Trophoblast cell (in vitro differentiated cells and primary cell): ENCODE data around the gene TMEM119.

Experiments used
- DNase-seq, 2 donors: peaks; one replicate each; pipeline ENCODE4 v3.0.0-alpha.2; 2016
- H2AFZ ChIP-seq: 2 replicates; pipeline ENCODE4 v1.6.1; 2013; ENCODE audit warnings: low read length, moderate library complexity, mild to moderate bottlenecking; ENCODE audit not compliant: insufficient read depth, poor library complexity
- H2AK5ac ChIP-seq: 2 replicates; pipeline ENCODE4 v1.6.1; 2013; ENCODE audit warnings: mild to moderate bottlenecking, low read length
- H2BK120ac ChIP-seq: 2 replicates; pipeline ENCODE4 v1.6.1; 2013; ENCODE audit warnings: low read length, mild to moderate bottlenecking, moderate library complexity; ENCODE audit not compliant: insufficient read depth, poor library complexity
- H2BK12ac ChIP-seq: 2 replicates; pipeline ENCODE4 v1.6.1; 2013; ENCODE audit warnings: mild to moderate bottlenecking, low read length, moderate library complexity
- H2BK5ac ChIP-seq: 2 replicates; pipeline ENCODE4 v1.6.1; 2013; ENCODE audit warnings: low read length, low read depth, moderate library complexity, mild to moderate bottlenecking; ENCODE audit not compliant: poor library complexity
- H3K14ac ChIP-seq: 2 replicates; pipeline ENCODE4 v1.6.1; 2013; ENCODE audit warnings: mild to moderate bottlenecking, low read length
- H3K18ac ChIP-seq: 2 replicates; pipeline ENCODE4 v1.6.1; 2013; ENCODE audit warnings: mild to moderate bottlenecking, low read length
- H3K23ac ChIP-seq: 2 replicates; pipeline ENCODE4 v1.6.1; 2013; ENCODE audit warnings: low read length
- H3K27ac ChIP-seq: 2 replicates; pipeline ENCODE4 v1.5.1; 2013; ENCODE audit warnings: low read depth, mild to moderate bottlenecking, inconsistent platforms, low read length, moderate library complexity
- H3K27me3 ChIP-seq: 2 replicates; pipeline ENCODE4 v1.6.1; 2013; ENCODE audit warnings: inconsistent platforms, mild to moderate bottlenecking, low read length, moderate library complexity; ENCODE audit not compliant: insufficient read depth
- H3K36me3 ChIP-seq, 2 experiments: 1 replicate in 1 of 2; 2 replicates in 1 of 2; pipeline ENCODE4 v1.6.1; 2013; ENCODE audit warnings: low read length in 2 of 2, mild to moderate bottlenecking in 2 of 2, moderate library complexity in 1 of 2; ENCODE audit not compliant: insufficient read depth in 2 of 2, control insufficient read depth in 1 of 2
- H3K4ac ChIP-seq: 2 replicates; pipeline ENCODE4 v1.6.1; 2013; ENCODE audit warnings: low read depth, mild to moderate bottlenecking, low read length, moderate library complexity
- H3K4me1 ChIP-seq, 2 experiments: 1 replicate in 1 of 2; 2 replicates in 1 of 2; pipeline ENCODE4 v1.6.1; 2013; ENCODE audit warnings: low read length in 2 of 2, mild to moderate bottlenecking in 2 of 2, moderate library complexity in 1 of 2; ENCODE audit not compliant: insufficient read depth in 2 of 2, control insufficient read depth in 1 of 2
- H3K4me2 ChIP-seq: 2 replicates; pipeline ENCODE4 v1.6.1; 2013; ENCODE audit warnings: inconsistent platforms, mild to moderate bottlenecking, low read length, moderate library complexity
- H3K4me3 ChIP-seq: 2 replicates; pipeline ENCODE4 v1.5.1; 2013; ENCODE audit warnings: mild to moderate bottlenecking, low read depth, low read length, inconsistent platforms
- H3K79me1 ChIP-seq: one replicate; pipeline ENCODE4 v1.6.1; 2013; ENCODE audit warnings: low read length
- H3K79me2 ChIP-seq: 2 replicates; pipeline ENCODE4 v1.6.1; 2013; ENCODE audit warnings: low read length, mild to moderate bottlenecking; ENCODE audit not compliant: control insufficient read depth, insufficient read depth, poor library complexity
- H3K9ac ChIP-seq: 2 replicates; pipeline ENCODE4 v1.6.1; 2013; ENCODE audit warnings: mild to moderate bottlenecking, low read length
- H3K9me3 ChIP-seq: 2 replicates; pipeline ENCODE4 v1.6.1; 2013; ENCODE audit warnings: low read depth, mild to moderate bottlenecking, control low read depth, inconsistent platforms, low read length; ENCODE audit not compliant: insufficient read depth
- H4K12ac ChIP-seq: 2 replicates; pipeline ENCODE4 v1.6.1; 2013; ENCODE audit warnings: low read depth, mild to moderate bottlenecking, low read length, moderate library complexity
- H4K8ac ChIP-seq: 2 replicates; pipeline ENCODE4 v1.6.1; 2013; ENCODE audit warnings: low read depth, mild to moderate bottlenecking, low read length, moderate library complexity
- H4K91ac ChIP-seq: one replicate; pipeline ENCODE4 v1.6.1; 2013; ENCODE audit warnings: low read depth, mild to moderate bottlenecking, low read length, moderate library complexity
- WGBS: extraction: QIAGEN DNeasy Blood & Tissue Kit; methylation state at CpG from one replicate; pipeline ENCODE4 v1.1.7; 2013; ENCODE audit warnings: missing lambda C conversion rate; ENCODE audit not compliant: insufficient read length, insufficient coverage; ENCODE audit errors: extremely low coverage; 5-methylcytosine and 5-hydroxymethylcytosine counted together

TMEM119 gene

DNA sequence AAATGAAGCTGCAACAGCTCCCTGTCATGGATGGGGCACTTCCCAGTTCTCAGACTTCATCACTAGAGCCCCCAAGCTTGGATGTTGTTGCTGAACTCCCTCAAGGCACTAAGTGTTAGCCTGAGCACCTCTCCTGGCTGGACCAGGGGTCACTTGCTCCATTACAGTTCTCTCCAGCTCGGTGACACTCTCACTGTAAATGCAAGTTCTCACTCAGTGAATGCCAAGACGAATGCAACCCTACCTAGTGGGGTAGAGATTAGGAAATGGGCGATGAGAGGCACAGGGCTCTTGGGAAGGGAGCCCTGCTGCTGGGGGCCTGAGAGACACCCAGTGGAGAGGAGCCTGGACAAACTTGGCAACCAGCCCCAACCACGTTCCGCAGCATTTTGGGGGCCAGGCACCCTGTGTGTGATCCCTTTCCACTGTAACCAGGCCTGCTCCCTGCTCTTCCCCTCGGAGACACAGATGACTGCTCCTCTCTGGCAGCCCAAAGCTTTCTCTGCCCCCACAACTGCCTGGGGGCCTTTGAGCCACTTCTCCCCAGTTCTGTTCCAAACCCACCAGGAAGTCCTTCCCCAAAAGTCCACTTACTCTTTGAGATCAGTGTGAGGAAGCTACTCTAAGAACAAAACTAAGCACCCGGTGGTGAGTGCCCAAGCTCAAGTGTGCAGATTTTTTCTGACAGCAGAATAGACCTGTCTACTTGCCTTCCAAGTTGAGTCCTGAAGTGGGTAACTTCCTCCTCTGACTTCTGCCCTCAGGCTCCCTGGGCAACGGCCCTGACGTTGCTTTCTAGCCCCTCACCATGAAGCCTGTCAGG, 43.8 kb upstream of the TMEM119 start:
- Histone ChIP-seq H4K91ac (no peak overlapping the region), H3K27ac (peak overlapping the region; percentile 11), H3K36me3 (peaks cover 16 to 27% of the 10 kb centered on the region in 2 experiments), H2BK5ac (no peak overlapping the region), H4K8ac (no peak overlapping the region), H3K27me3 (no peaks in the 10 kb centered on the region), H3K4ac (no peak overlapping the region), H4K12ac (no peak overlapping the region), H3K23ac (no peak overlapping the region), H3K79me2 (no peaks in the 10 kb centered on the region), H3K79me1 (peaks cover 17% of the 10 kb centered on the region), H3K9me3 (no peaks in the 10 kb centered on the region), H3K14ac (peak overlapping the region; percentile 16), H2AFZ (no peak overlapping the region), H3K4me3 (no peak overlapping the region), H2BK120ac (no peak overlapping the region), H3K4me1 (peaks cover 29 to 41% of the 10 kb centered on the region in 2 experiments), H3K9ac (no peak overlapping the region), H3K4me2 (no peak overlapping the region), H3K18ac (no peak overlapping the region), H2AK5ac (peak overlapping the region; percentile 22), H2BK12ac (peak overlapping the region; percentile 30)
- DNase-seq, result no peak
- no CpG with 5 or more reads among the region's 9 CpGs for WGBS

DNA sequence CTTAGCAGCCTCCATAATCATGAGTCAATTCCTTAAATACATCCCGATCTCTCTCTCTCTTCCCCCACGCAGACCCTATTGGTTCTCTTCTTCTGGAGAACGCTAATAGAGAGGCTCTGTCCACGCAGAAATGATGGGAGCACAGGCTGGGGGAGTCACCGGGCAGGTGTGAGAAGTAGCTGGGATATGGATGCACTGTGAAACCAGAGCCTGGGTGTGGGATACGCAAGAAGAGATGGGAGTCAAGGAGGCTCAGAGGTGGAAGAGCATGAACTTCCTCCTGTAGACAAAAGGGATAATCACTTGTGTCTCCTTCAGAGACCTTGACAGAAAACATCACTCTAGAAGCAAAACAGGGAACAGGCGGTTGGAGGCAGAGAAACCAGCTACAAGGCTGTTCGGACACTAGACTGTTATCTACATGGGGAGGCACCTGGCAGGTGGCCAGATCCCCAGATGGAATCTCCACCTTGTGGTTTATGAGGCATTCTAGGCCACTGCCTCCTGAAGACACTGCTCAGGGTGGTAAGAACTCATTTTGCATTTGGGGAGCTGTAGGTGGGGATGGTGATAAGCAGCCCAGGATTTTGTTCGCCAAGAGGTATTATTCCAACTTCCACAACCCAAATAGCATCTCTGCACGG, 43.0 kb upstream of the TMEM119 start:
- Histone ChIP-seq H3K9ac (no peak overlapping the region), H2AK5ac (no peak overlapping the region), H2AFZ (no peak overlapping the region), H3K18ac (no peak overlapping the region), H4K8ac (no peak overlapping the region), H3K79me1 (peaks cover 17% of the 10 kb centered on the region), H3K4me1 (peaks cover 30 to 43% of the 10 kb centered on the region in 2 experiments), H3K4me3 (no peak overlapping the region), H4K12ac (no peak overlapping the region), H3K27ac (no peak overlapping the region), H2BK5ac (no peak overlapping the region), H3K4me2 (no peak overlapping the region), H3K79me2 (no peaks in the 10 kb centered on the region), H3K36me3 (peaks cover 13 to 23% of the 10 kb centered on the region in 2 experiments), H3K14ac (no peak overlapping the region), H3K23ac (no peak overlapping the region), H3K4ac (no peak overlapping the region), H3K9me3 (no peaks in the 10 kb centered on the region), H4K91ac (no peak overlapping the region), H2BK120ac (no peak overlapping the region), H3K27me3 (no peaks in the 10 kb centered on the region), H2BK12ac (no peak overlapping the region)
- no CpG with 5 or more reads among the region's 10 CpGs for WGBS
- DNase-seq, result peak in 1 of 2 donors; percentile 32

DNA sequence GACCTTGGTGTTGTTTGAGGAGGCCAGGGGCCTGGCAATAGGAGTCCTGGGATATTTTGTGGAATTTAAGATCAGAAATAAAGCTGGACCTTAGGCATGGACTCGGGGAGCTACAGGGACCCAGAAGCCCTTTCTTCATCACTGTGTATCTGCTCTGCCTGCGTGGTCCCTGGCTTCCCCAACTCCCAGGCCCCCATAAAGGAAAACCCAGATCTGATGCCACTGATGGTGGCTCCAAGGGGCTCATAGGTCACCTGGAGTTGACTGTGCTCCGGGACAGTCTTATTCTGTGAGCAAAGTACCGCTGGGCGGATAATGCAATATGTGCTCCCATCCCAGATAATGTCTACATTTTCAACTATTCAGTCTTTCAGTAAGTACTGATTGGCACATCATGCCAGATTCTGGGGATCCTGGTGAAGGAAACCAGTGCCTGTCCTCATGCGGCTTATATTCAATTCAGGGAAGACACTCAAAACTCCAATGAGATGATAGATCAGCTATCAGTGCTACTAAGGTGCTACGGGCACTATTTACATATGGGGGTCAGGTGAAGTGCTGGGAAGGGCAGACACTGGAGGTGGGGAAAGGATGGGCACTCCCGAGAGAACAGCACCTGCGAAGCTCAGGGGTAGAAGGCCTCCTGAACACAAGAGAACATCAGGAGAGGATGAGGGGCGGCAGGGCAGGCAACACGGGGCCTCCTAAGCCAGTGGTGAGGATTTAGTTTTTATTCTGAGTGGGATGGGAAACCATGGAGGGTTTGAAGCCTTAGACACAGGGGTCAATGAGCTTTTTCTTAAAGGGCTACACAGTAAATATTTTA, 41.3 kb upstream of the TMEM119 start:
- no peak overlapping the region for H2AK5ac ChIP-seq
- peak overlapping the region; percentile 42 for H4K8ac ChIP-seq
- H3K27ac ChIP-seq, result peak overlapping the region; percentile 86
- no peak overlapping the region for H3K4me2 ChIP-seq
- H3K79me1 ChIP-seq, result peaks cover 17% of the 10 kb centered on the region
- no peak overlapping the region for H4K12ac ChIP-seq
- no peak overlapping the region for H3K4ac ChIP-seq
- H3K14ac ChIP-seq, result peak overlapping the region; percentile 64
- peak overlapping the region; percentile 34 for H2BK120ac ChIP-seq
- H4K91ac ChIP-seq, result peak overlapping the region; percentile 59
- H3K36me3 ChIP-seq, result peaks cover 5 to 10% of the 10 kb centered on the region in 2 experiments
- H2AFZ ChIP-seq, result no peak overlapping the region
- DNase-seq, result no peak
- no peak overlapping the region for H3K23ac ChIP-seq
- H3K4me1 ChIP-seq, result peaks cover 30 to 51% of the 10 kb centered on the region in 2 experiments
- H3K79me2 ChIP-seq, result no peaks in the 10 kb centered on the region
- no CpG with 5 or more reads among the region's 11 CpGs for WGBS
- H3K9me3 ChIP-seq, result no peaks in the 10 kb centered on the region
- no peak overlapping the region for H3K9ac ChIP-seq
- peak overlapping the region; percentile 51 for H2BK12ac ChIP-seq
- no peaks in the 10 kb centered on the region for H3K27me3 ChIP-seq
- peak overlapping the region; percentile 54 for H2BK5ac ChIP-seq
- no peak overlapping the region for H3K18ac ChIP-seq
- no peak overlapping the region for H3K4me3 ChIP-seq

DNA sequence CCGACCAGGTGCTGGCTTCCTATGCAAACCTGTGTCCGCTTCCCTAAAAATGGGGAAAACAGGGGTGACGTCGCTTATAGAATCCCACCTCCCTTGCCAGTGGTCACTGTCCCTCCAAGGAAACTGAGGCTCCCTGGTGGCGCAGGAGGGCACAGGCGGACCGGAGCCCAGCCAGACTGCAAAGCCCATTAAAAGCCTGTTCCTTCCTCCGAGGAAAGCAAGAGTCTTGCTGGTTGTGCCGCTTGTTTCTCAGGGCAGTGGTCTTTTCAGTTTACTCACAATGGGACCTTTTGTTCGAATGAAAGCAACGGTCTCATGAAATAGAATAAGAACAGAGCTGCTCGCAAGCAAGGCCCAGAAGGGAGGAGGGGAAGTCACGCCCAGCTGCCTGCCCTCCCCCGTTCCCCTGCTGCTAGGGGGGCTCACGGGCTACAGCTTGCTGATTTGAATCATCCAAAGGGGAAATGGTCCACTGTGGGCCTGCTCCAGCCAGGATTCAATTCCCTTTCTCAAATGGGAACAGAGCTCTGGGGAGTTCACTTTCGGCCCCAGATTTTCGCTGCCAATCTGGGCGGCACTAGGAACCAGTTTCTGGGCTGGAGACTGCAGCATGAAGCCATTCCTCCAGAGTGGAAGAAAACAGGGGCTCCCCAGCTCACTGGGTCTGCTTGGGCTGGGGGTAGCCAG, 40.4 kb upstream of the TMEM119 start:
- Histone ChIP-seq H3K18ac (peak overlapping the region; percentile 83), H3K4ac (peak overlapping the region; percentile 71), H2BK5ac (peak overlapping the region; percentile 18), H4K8ac (peak overlapping the region; percentile 75), H4K91ac (peak overlapping the region; percentile 87), H4K12ac (peak overlapping the region; percentile 72), H3K79me2 (no peaks in the 10 kb centered on the region), H3K9me3 (no peaks in the 10 kb centered on the region), H3K36me3 (peaks cover 3 to 7% of the 10 kb centered on the region in 2 experiments), H3K23ac (no peak overlapping the region), H3K14ac (peak overlapping the region; percentile 68), H3K4me2 (no peak overlapping the region), H3K79me1 (peaks cover 22% of the 10 kb centered on the region), H2AFZ (peak overlapping the region; percentile 57), H3K27ac (peak overlapping the region; percentile 86), H2BK12ac (peak overlapping the region; percentile 66), H3K4me1 (peaks cover 30 to 50% of the 10 kb centered on the region in 2 experiments), H2AK5ac (peak overlapping the region; percentile 77), H3K9ac (no peak overlapping the region), H3K27me3 (no peaks in the 10 kb centered on the region), H2BK120ac (peak overlapping the region; percentile 34), H3K4me3 (no peak overlapping the region)
- DNase-seq, result no peak
- no CpG with 5 or more reads among the region's 18 CpGs for WGBS
